ENCODE data around the gene JAZF1. TPM values are rescaled to one million over a fixed set of nuclear protein-coding genes. Genes with fewer than 3 reads are reported as not detected.

The JAZF1 gene
- total and polyA plus RNA-seq, 2 of the 4 experiments (the other 2 are of a cell fraction) = 8.4 to 10.5 TPM

DNA sequence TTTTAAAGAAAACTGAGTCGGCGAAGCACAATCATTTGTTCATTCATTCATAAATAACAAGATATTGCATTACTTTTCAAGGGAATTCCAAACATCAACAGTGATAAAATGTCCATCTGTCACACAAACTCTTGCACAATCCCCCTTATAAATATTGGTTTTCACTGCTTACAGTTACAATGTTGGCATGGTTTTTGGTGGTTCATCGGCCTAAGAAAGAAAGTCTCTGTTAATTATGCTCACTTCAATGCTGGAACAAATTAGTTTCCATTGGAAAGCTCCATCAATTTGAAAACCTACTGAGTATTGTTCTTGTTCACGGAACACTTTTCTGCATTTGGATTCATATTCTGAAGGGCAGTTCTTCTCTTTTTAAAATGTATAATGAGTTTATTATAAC lies 188.5 kb downstream of the JAZF1 start:
- CTCF ChIA-PET = no interaction called here
- no TSS peak for BruUV-seq (replicated peaks)

More for the DNA sequence above, 188.5 kb downstream of the JAZF1 start:
- H3K4ac ChIP-seq (ENCODE audit: low read depth, low read length) = no peak overlapping the region
- H4K20me1 ChIP-seq (ENCODE audit: insufficient read depth, low read length) = peaks cover 23% of the 10 kb centered on the region; the same call in 1 of the 2 replicates
- H2BK20ac ChIP-seq (ENCODE audit: low read depth, low read length) = no peak overlapping the region
- peak; percentile 25 for DNase-seq
- H3K79me1 ChIP-seq (ENCODE audit: low read depth in 1 of 2, low read length in 2 of 2) = peaks cover 8 to 38% of the 10 kb centered on the region in 2 experiments; a peak in 3 of 4 replicates
- WGBS, 2 experiments (ENCODE audit: extremely low coverage in 2 of 2, insufficient read length in 1 of 2) = no CpG with 5 or more reads among the region's 4 CpGs
- H3K9me3 ChIP-seq (ENCODE audit: control insufficient read depth, insufficient read depth, low read length) = no peaks in the 10 kb centered on the region
- H3K36me3 ChIP-seq (ENCODE audit: control insufficient read depth, insufficient read depth, low read length) = no peaks in the 10 kb centered on the region
- H3K4me3 ChIP-seq (ENCODE audit: insufficient read depth, low read depth, low read length) = no peak overlapping the region
- peaks cover 2% of the 10 kb centered on the region; the same call in 1 of the 2 replicates for H3K4me1 ChIP-seq (ENCODE audit: control insufficient read depth, insufficient read depth, low read length)
- H3K14ac ChIP-seq (replicated peaks; ENCODE audit: low read depth, low read length) = no peak overlapping the region
- H2AK5ac ChIP-seq (ENCODE audit: low read depth, low read length) = no peak overlapping the region
- no peak overlapping the region for H2AK9ac ChIP-seq (replicated peaks; ENCODE audit: low read depth, low read length, poor library complexity)
- peak; percentile 32; the same call in 1 of the 2 replicates for ATAC-seq (ENCODE audit: low read depth)
- dilution Hi-C loops (cut with HindIII; ENCODE audit: low sequenced_read_pairs, unreplicated experiment) = no loop called here
- H2BK120ac ChIP-seq (ENCODE audit: low read depth, low read length) = no peak overlapping the region
- no peak overlapping the region for H3K4me2 ChIP-seq (ENCODE audit: low read depth, low read length)
- TF ChIP-seq CEBPB (IDR thresholded peaks at IDR 0.05; ENCODE audit: low read depth, low read length) (peak; percentile 81), MAZ (IDR thresholded peaks at IDR 0.05; ENCODE audit: borderline replicate concordance, low read depth, low read length) (no peak)
- H2BK15ac ChIP-seq (ENCODE audit: low read depth, low read length) = no peak overlapping the region
- H2BK5ac ChIP-seq (ENCODE audit: low read depth, low read length, poor library complexity, severe bottlenecking) = no peak overlapping the region
- no peak overlapping the region for H4K8ac ChIP-seq (ENCODE audit: low read depth in 2 of 2, low read length in 2 of 2)
- H3K18ac ChIP-seq (ENCODE audit: low read depth, low read length) = no peak overlapping the region
- no peak overlapping the region for H3K23ac ChIP-seq (ENCODE audit: low read depth, low read length)
- POLR2A ChIA-PET (ENCODE audit: unreplicated experiment) = no interaction called here
- H3K27ac ChIP-seq (ENCODE audit: insufficient read depth, low read length) = no peak overlapping the region
- no peak overlapping the region for H2AFZ ChIP-seq (replicated peaks; ENCODE audit: low read length, poor library complexity)
- H3K27me3 ChIP-seq (ENCODE audit: control insufficient read depth, insufficient read depth, low read length) = no peaks in the 10 kb centered on the region
- intact Hi-C loops (cut with micrococcal nuclease) = no loop called here
- no peak overlapping the region for H3K9ac ChIP-seq (ENCODE audit: low read depth, low read length)
- peaks cover 6% of the 10 kb centered on the region; the same call in 1 of the 2 replicates for H3K9me1 ChIP-seq (ENCODE audit: insufficient read depth, low read length)
- in situ Hi-C loops (cut with MboI; ENCODE audit: low sequenced_read_pairs) = no loop called here
- no peak overlapping the region for H3K56ac ChIP-seq (ENCODE audit: extremely low read depth, insufficient read depth, low read length)
- H4K5ac ChIP-seq (ENCODE audit: low read depth, low read length) = no peak overlapping the region
- no peak overlapping the region for H4K91ac ChIP-seq (ENCODE audit: insufficient read depth, low read depth, low read length)

Measured in IMR-90 (cell line).